Activated naive CD4-positive, alpha-beta T cell treated with anti-CD3 and anti-CD28 coated beads, Interleukin-2, amount 50 U/mL, for 72 hours (primary cell): ENCODE data around the gene HMGN4. TPM values are rescaled to one million over a fixed set of nuclear protein-coding genes. Genes with fewer than 3 reads are reported as not detected.
"Not testable (repeated sequence)": the region's sequence is repeated elsewhere in the genome, so short reads cannot be mapped to it uniquely, and the experiment has no call there.

Experiments used
- ATAC-seq, 2 donors: fragments of 150-1000 bp; cut with Tn5 transposase; 2 replicates each; pipeline ENCODE4 v1.10.0; 2021; ENCODE audit warnings: mild to moderate bottlenecking in 2 of 2, moderate library complexity in 2 of 2
- DNase-seq, 2 donors: peaks; one replicate each; pipeline ENCODE4 v3.0.0; 2021 to 2022; ENCODE audit warnings: low spot score in 2 of 2
- H3K27ac Mint-ChIP-seq, 2 donors: one replicate each; pipeline ENCODE4 v1.8.0; 2022; ENCODE audit warnings: mild to moderate bottlenecking in 2 of 2, mixed read lengths in 2 of 2
- H3K36me3 Mint-ChIP-seq, 2 donors: one replicate each; pipeline ENCODE4 v1.8.0; 2022; ENCODE audit warnings: mixed read lengths in 2 of 2
- H3K9me3 Mint-ChIP-seq, 2 donors: one replicate each; pipeline ENCODE4 v1.8.0; 2022; ENCODE audit warnings: mixed read lengths in 2 of 2
- total RNA-seq, 2 donors: library from RNA; stranded (reverse); gene quantifications; one replicate each; pipeline ENCODE4 v1.2.3, GENCODE V29; 2022

HMGN4 gene
- total RNA-seq, 2 donors from 2014 or later: 87.0 to 98.0 TPM

- ATAC-seq (peak; percentile 27 to 56), DNase-seq (peak in 1 of 2 donors; percentile 34)
- Mint-ChIP-seq H3K9me3 (peaks cover 0 to 3% of the 10 kb centered on the region in 2 donors), H3K27ac (peak overlapping the region; percentile 95 to 99), H3K36me3 (peaks cover 0 to 8% of the 10 kb centered on the region in 2 donors)
Measured at GRCh38 chr6:26520237-26520849, 17.8 kb upstream of the HMGN4 start.

- ATAC-seq (peak; percentile 81 to 84), DNase-seq (peak; percentile 81 to 82)
- H3K27ac Mint-ChIP-seq: peak overlapping the region; percentile 99 to 100
- H3K9me3 Mint-ChIP-seq: peaks cover 0 to 3% of the 10 kb centered on the region in 2 donors
- H3K36me3 Mint-ChIP-seq: peaks cover 0 to 8% of the 10 kb centered on the region in 2 donors
Measured at GRCh38 chr6:26520850-26521599, 17.1 kb upstream of the HMGN4 start.

GRCh38 chr6:26521600-26522391 is 16.4 kb upstream of the HMGN4 start:
- peaks cover 0 to 8% of the 10 kb centered on the region in 2 donors for H3K36me3 Mint-ChIP-seq
- peaks cover 0 to 3% of the 10 kb centered on the region in 2 donors for H3K9me3 Mint-ChIP-seq
- peak overlapping the region; percentile 99 to 100 for H3K27ac Mint-ChIP-seq
- ATAC-seq: peak; percentile 74 to 84
- peak; percentile 68 to 86 for DNase-seq

GRCh38 chr6:26522486-26523228 is 15.5 kb upstream of the HMGN4 start:
- peak overlapping the region; percentile 89 to 99 for H3K27ac Mint-ChIP-seq
- ATAC-seq, H3K9me3 Mint-ChIP-seq, DNase-seq, H3K36me3 Mint-ChIP-seq: not testable (repeated sequence)

- not testable (repeated sequence) for H3K36me3 Mint-ChIP-seq, H3K9me3 Mint-ChIP-seq, H3K27ac Mint-ChIP-seq, DNase-seq, ATAC-seq
Measured at GRCh38 chr6:26524314-26524713, 13.9 kb upstream of the HMGN4 start.

- H3K27ac Mint-ChIP-seq: no peak overlapping the region
Measured at GRCh38 chr6:26524722-26525370, 13.3 kb upstream of the HMGN4 start.

GRCh38 chr6:26525838-26526237 is 12.3 kb upstream of the HMGN4 start:
- ATAC-seq (no peak), DNase-seq (no peak)
- Mint-ChIP-seq H3K9me3 (peaks cover 0 to 3% of the 10 kb centered on the region in 2 donors), H3K36me3 (peaks cover 0 to 8% of the 10 kb centered on the region in 2 donors), H3K27ac (no peak overlapping the region)

More at GRCh38 chr6:26524722-26525370, 13.3 kb upstream of the HMGN4 start:
- no peak for DNase-seq
- peaks cover 0 to 3% of the 10 kb centered on the region in 2 donors for H3K9me3 Mint-ChIP-seq
- ATAC-seq: no peak
- peaks cover 0 to 8% of the 10 kb centered on the region in 2 donors for H3K36me3 Mint-ChIP-seq

- Mint-ChIP-seq H3K27ac (no peak overlapping the region), H3K36me3 (peaks cover 0 to 8% of the 10 kb centered on the region in 2 donors), H3K9me3 (peaks cover 0 to 3% of the 10 kb centered on the region in 2 donors)
- DNase-seq (no peak), ATAC-seq (no peak)
Measured at GRCh38 chr6:26526928-26527327, 11.2 kb upstream of the HMGN4 start.

- no peaks in the 10 kb centered on the region for H3K9me3 Mint-ChIP-seq
- DNase-seq (no peak), ATAC-seq (no peak)
- H3K36me3 Mint-ChIP-seq: peaks cover 0 to 4% of the 10 kb centered on the region in 2 donors
- H3K27ac Mint-ChIP-seq: peak overlapping the region in 1 of 2 donors; percentile 19
Measured at GRCh38 chr6:26530203-26530602, 8.0 kb upstream of the HMGN4 start.

- no peak for ATAC-seq
- Mint-ChIP-seq H3K9me3 (no peaks in the 10 kb centered on the region), H3K36me3 (peaks cover 0 to 5% of the 10 kb centered on the region in 2 donors), H3K27ac (peak overlapping the region; percentile 98 to 100)
- DNase-seq: no peak
Measured at GRCh38 chr6:26531897-26532296, 6.3 kb upstream of the HMGN4 start.

GRCh38 chr6:26532699-26533531 is 5.3 kb upstream of the HMGN4 start:
- DNase-seq: peak; percentile 86 to 92
- peak overlapping the region; percentile 98 to 100 for H3K27ac Mint-ChIP-seq
- H3K9me3 Mint-ChIP-seq: no peaks in the 10 kb centered on the region
- H3K36me3 Mint-ChIP-seq: peaks cover 0 to 14% of the 10 kb centered on the region in 2 donors
- peak; percentile 52 to 59 for ATAC-seq

GRCh38 chr6:26533532-26533931 is 4.6 kb upstream of the HMGN4 start:
- ATAC-seq: no peak
- DNase-seq: no peak
- peak overlapping the region; percentile 98 to 100 for H3K27ac Mint-ChIP-seq

GRCh38 chr6:26534681-26535465 is 3.3 kb upstream of the HMGN4 start:
- ATAC-seq (no peak), DNase-seq (no peak)
- Mint-ChIP-seq H3K9me3 (no peaks in the 10 kb centered on the region), H3K27ac (no peak overlapping the region), H3K36me3 (peaks cover 10 to 28% of the 10 kb centered on the region in 2 donors)

More at GRCh38 chr6:26533532-26533931, 4.6 kb upstream of the HMGN4 start:
- Mint-ChIP-seq H3K36me3 (peaks cover 0 to 19% of the 10 kb centered on the region in 2 donors), H3K9me3 (no peaks in the 10 kb centered on the region)

- DNase-seq (peak; percentile 29 to 65), ATAC-seq (peak; percentile 31 to 40)
- peaks cover 23 to 38% of the 10 kb centered on the region in 2 donors for H3K36me3 Mint-ChIP-seq
Measured at GRCh38 chr6:26536571-26537159, 1.5 kb upstream of the HMGN4 start.

More at GRCh38 chr6:26536571-26537159, 1.5 kb upstream of the HMGN4 start:
- H3K27ac Mint-ChIP-seq: peak overlapping the region; percentile 96 to 98
- H3K9me3 Mint-ChIP-seq: no peaks in the 10 kb centered on the region
